Stimulated activated CD4-positive, alpha-beta T cell treated with anti-CD3 and anti-CD28 coated beads, Interleukin-2, amount 100 ng/mL, for 48 hours (primary cell): ENCODE results near the gene KCNIP4.
"Not testable (repeated sequence)": the region's sequence is repeated elsewhere in the genome, so short reads cannot be mapped to it uniquely, and the experiment has no call there.

ENCODE experiments used
- DNase-seq, 2 donors: peaks; one replicate each; pipeline ENCODE4 v3.0.0-alpha.2; 2020

Gene KCNIP4

GRCh38 chr4:21451032-21451431 is 497.5 kb downstream of the KCNIP4 start:
- DNase-seq = no peak

GRCh38 chr4:21450331-21450730 is 498.2 kb downstream of the KCNIP4 start:
- no peak for DNase-seq

GRCh38 chr4:21447301-21448054 is 501.1 kb downstream of the KCNIP4 start:
- no peak for DNase-seq

GRCh38 chr4:21420166-21420565 is 528.4 kb downstream of the KCNIP4 start:
- no peak for DNase-seq

- no peak for DNase-seq
Observed at GRCh38 chr4:21415728-21416127, 532.8 kb downstream of the KCNIP4 start.

GRCh38 chr4:21413807-21414370 is 534.7 kb downstream of the KCNIP4 start:
- DNase-seq = no peak

GRCh38 chr4:21411086-21411485 is 537.5 kb downstream of the KCNIP4 start:
- DNase-seq = no peak

GRCh38 chr4:21410372-21410771 is 538.2 kb downstream of the KCNIP4 start:
- no peak for DNase-seq

- no peak for DNase-seq
Observed at GRCh38 chr4:21387683-21388082, 560.9 kb downstream of the KCNIP4 start.

DNA sequence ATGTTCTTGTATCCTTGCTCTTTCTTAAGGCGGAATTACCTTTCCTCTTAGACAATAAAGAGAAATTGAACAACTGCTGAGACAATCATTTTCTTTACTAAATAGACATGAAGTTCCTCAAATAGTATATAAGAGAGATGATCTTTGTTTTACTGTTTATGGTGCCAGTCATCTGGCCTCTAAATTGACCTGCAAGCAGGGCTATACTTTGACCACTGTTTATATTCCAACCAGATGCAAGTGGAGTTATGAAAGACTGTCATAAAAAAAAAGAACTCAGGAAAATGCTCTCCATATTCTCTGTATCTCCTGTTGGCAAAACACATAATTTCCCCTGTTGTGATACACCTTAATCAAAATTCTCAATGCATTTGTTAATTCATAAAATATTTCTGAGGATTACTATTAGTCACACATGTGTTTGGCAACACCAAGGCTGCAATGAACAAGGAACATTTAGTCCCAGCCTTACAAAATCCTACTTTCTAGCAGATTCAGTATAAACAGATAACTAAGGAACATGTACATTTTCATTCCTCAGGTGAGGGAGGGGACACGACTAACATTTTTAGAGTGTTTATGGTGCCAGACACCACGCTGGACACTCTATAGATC is 562.3 kb downstream of the KCNIP4 start:
- no peak for DNase-seq

- DNase-seq = no peak
Observed at GRCh38 chr4:21385706-21386105, 562.9 kb downstream of the KCNIP4 start.

DNA sequence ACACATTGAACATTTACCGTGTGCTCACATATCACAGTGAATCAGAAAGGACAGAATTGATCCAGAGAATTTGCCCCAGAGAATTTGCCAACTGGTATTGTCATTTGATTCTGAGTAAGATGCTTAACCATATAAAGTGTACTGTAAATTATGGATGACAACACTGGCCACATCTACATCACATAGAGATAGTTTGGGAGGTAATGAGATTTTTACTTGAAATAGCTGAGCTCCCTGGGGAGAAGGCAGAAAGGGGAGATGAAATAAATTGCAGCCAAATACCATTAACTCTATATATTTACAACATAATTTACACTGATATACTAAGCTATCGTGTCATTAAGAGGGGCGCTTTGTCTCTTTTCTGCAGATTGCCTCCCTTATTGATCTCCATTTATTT is 564.0 kb downstream of the KCNIP4 start:
- no peak for DNase-seq

GRCh38 chr4:21380861-21381260 is 567.7 kb downstream of the KCNIP4 start:
- DNase-seq = no peak

DNA sequence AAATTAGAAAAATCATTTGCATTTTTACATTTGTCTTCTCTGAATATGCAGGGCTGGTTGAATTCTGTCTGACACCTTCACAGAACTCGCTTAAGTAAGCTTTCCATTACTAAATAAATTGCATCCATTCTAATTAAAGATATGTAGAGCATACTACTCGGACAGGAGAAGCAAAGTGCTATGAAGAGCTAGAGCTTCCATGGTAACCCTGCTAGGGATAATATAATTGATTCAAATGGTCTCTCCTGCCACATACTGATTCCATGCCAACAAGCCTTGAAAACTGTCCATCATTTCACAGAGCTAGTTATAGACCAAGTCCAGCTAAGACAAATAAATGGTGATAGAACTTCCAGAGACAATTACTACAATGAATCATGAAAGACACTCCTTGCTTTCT is 571.5 kb downstream of the KCNIP4 start:
- no peak for DNase-seq

DNA sequence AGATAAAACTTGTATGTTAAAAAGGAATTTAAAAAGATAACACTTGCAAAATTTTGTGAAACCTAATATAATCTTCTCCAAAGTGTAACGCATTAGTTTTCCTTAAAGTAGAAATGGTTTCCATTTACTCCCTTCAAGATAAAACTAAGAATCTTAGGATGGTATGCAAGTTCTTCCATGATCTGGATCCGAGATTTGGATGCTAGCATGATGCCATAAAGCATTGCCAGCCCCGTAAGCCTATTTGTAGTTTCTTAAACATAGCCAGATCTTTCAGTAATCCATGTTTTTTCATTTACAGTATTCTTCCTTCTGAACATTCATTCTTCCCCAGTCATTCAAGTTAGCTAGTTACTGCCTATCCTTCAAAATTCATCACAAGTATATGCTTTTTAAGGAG is 572.4 kb downstream of the KCNIP4 start:
- DNase-seq = no peak

- no peak for DNase-seq
Observed at GRCh38 chr4:21374641-21375368, 573.8 kb downstream of the KCNIP4 start.

GRCh38 chr4:21367567-21367966 is 581.0 kb downstream of the KCNIP4 start:
- no peak for DNase-seq

DNA sequence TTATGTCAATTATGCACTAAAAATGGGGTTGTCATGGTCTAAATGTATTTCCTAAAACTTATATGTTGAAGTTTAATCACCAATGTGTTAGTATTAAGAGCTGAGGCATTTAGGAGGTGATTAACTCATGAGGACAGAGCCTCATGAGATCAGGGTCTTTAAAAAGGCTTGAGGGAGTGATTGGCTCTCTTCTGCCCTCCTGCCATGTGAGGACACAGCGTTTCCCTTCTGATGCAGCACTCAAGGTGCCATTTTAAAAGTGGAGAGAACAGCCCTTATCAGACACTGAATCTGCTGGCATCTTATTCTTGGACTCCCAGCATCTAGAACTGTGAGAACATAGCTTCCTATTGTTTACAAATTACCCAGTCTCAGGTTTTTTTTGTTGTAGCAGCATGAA is 581.7 kb downstream of the KCNIP4 start:
- DNase-seq = no peak

DNA sequence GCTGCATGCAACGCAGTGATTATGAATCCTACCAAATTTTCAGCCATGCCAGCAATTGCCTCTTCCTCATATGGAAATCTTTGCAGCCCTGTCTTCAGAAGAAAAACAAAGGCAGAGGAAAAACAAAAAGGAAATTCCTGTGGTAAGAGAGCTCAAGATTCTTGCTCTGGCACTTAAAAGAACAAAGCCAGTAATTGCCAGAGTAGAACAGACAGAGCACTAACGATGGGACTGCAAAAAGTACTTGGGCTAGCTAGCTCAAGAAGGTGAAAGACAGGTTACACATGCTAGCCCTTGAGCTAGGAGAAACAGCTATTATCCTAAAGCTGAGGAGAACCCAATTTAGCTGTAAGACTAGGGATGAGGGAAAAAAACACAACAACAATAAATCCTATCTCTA is 582.3 kb downstream of the KCNIP4 start:
- DNase-seq = no peak

- DNase-seq = no peak
Observed at GRCh38 chr4:21363701-21364100, 584.9 kb downstream of the KCNIP4 start.

DNA sequence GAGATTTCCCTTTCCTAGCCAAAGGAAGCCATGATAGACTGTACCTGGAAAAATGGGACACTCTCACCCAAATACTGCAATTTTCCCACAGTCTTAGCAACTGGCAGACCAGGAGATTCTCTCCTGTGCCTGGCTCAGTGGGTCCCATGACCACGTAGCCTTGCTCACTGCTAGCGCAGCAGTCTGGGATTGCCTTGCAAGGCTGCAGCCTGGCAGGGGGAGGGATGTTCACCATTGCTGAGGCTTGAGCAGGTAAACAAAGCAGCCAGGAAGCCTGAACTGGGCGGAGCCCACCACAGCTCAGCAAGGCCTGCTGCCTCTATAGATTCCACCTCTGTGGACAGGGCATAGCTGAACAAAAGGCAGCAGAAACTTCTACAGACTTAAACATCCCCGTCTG is 596.2 kb downstream of the KCNIP4 start:
- DNase-seq = not testable (repeated sequence)

DNA sequence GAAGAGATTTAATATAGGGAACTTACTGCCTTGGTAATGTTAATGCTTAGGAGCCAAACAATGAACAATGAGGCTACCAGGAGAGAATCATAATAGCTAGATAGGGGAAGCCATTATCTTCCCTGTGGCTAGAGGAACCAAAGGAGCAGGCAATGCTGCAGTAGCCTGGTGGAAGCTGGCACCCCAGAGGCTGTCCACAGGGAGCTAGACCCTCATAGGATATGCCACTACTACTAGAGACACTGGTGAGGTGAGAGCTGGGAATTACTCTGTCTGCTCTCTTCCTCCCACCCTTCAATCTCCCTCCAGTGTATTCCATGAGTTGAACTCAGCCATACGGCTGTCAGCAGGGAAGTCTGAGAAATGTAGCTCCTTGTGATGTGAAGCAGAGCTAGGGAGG is 601.4 kb downstream of the KCNIP4 start:
- DNase-seq = no peak

DNA sequence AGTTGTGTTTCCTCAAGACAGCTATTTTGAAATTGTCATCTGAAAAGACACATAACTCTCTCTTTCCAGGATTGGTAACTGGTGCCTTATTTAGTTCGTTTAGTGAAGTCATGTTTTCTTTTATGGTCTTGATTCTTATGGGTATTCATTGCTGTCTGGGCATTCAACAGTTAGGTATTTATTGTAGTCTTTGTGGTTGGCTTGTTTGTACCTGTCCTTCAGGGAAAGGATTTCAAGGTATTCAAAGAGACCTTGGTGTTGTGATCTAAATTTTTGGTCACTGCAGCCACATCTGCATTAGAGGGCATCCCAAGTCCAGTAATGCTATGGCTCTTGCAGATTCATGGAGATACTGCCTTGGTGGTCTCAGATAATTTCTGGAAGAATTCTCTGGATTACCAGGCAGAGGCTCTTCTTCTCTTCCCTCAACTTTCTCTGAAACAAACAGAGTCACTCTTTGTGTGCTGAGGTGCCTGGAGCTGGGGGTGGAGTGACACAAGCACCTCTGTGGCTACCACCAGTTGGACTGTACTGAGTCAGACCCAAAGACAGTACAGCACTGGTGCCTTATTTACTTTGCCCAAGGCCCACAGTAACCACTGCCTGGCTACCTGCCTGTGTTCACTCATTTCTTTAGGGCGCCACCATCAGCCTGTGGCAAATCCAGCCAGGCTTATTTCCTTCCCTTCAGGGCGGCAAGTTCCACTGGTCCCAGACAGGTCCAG is 620.4 kb downstream of the KCNIP4 start:
- DNase-seq = no peak
